ENCODE results near the gene CRYBG1.

DNA sequence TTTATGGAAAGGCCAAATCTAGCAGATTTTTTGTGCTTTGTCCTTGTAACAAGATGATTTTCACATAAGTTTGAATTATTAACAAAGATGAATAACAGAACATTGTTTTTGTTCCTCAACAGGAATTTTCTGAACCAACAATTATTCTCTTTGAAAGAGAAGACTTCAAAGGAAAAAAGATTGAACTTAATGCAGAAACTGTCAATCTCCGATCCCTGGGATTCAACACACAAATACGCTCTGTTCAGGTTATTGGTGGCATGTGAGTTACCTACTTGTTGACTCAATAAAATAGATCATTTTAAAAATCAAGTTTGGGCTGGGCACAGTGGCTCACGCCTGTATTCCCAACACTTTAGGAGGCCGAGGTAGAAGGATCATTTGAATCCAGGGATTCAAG, 197.8 kb downstream of the CRYBG1 start:
- TF ChIP-seq POLR2A (IDR thresholded peaks at IDR 0.05; ENCODE audit: low read depth, low read length): no peak
- no peak for TF ChIP-seq POLR2AphosphoS5 (IDR thresholded peaks at IDR 0.05; ENCODE audit: low read depth, low read length)
- no peak for TF ChIP-seq SPI1 (IDR thresholded peaks at IDR 0.05; ENCODE audit: low read depth, low read length)
